ENCODE data around the gene MAN2C1. TPM values are rescaled to one million over a fixed set of nuclear protein-coding genes. Genes with fewer than 3 reads are reported as not detected.
"Not testable (repeated sequence)": the region's sequence is repeated elsewhere in the genome, so short reads cannot be mapped to it uniquely, and the experiment has no call there.

MAN2C1 gene
- total RNA-seq, 1 donor from 2014 or later, result 125 TPM

DNA sequence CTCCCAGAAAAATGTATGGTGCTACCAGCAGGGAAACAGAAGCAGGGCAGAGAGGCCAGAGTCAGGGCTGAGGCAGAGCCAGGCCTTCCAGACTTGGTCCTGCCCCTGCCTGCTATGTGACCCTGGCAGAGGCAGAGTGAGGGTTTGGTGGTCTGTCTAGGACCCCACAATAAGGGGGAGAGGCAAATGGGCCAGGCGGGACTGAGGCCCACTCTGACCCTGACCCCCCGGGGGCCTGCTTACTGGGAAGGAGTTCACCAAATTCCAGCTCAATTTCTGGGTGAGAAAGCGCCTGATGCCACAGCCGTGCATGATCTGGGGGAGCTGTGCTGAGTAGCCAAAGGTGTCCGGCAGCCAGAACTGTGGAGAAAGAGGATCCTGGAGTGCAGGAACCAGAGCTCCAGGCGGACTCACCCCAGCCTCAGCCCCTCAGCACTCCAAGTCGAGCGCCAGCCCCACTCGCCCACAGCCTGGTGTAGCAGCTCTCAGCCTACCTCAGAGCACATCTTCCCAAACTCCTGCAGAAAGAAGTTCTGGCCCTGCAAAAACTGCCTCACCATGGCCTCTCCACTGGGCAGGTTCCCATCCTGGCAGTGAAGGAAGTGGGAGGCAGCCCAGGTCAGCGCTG, 6.9 kb downstream of the MAN2C1 start:
- DNase-seq (ENCODE audit: low spot score), result no peak

DNA sequence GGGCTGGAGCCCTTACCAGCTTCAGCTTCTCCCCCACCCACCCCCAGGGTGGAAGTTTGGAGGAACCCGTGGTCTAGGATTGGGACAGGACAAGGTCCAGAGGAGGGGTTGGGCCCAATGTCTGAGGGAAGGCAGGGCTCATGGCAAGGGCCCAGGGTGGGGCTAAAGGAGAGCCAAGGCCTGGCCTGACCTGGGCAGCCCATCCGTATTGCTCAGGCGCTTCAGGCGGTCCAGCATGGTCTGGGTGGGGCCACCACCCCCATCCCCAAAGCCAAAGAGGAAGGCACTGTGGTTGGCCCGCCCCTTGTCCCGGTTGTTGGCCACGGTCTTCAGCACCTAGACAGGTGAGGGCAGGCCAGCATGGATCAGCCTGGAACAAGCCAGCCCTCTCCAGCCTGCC, 7.6 kb downstream of the MAN2C1 start:
- DNase-seq (ENCODE audit: low spot score), result no peak

DNA sequence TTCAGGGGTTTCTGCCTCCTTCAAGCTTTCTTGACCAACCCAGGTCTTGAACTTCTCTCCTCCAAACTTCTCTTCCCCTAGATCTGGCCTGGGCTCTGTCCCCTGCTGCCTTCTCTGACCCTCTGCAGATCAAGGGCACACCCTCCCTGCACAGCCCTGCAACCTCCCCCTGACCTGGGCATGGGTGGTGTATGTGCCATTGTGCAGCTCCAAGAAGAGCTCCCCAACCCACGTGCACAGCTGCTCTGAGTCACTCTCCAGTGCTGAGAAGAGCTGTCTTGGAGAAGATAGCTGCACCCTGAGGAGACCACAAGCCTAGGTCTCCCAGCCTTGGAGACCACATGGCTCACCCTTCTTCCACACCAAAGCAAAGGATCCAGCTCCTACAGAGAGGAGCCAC, 8.0 kb downstream of the MAN2C1 start:
- DNase-seq (ENCODE audit: low spot score), result no peak

DNA sequence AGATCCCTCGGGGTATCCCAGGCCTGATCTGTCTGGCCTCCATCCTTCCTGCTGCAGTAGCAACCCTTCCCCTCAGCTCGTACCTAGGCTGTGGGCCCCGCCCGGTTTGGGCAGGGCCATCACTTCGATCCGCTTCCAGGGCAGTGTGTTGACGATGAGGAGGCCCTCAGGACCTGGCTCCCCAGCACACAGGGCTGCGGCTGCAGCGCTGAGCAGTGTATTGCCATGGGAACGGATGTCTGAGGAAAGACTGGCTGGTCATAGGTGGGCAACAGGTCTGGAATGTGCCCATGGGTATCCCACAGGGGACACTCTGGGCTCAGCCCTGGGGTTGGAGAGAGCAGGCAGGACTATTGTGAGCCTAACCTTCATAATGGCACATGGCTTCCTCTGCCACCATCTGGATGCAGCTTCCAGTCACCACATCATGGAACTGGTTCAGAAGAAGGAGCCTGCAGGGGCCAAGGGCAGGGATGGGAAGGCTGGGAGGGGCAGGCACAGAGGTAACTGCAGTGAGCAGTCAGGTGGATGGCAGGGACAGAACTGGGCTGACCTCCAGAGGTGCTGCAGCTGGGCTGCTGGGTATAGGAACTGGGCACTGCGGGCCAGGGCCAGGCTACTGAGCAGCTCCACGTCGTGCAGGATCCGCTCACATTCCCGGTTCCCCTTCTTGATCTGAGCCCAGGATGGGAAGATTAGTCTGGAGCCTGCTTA, 8.7 kb downstream of the MAN2C1 start:
- DNase-seq (ENCODE audit: low spot score), result no peak

DNA sequence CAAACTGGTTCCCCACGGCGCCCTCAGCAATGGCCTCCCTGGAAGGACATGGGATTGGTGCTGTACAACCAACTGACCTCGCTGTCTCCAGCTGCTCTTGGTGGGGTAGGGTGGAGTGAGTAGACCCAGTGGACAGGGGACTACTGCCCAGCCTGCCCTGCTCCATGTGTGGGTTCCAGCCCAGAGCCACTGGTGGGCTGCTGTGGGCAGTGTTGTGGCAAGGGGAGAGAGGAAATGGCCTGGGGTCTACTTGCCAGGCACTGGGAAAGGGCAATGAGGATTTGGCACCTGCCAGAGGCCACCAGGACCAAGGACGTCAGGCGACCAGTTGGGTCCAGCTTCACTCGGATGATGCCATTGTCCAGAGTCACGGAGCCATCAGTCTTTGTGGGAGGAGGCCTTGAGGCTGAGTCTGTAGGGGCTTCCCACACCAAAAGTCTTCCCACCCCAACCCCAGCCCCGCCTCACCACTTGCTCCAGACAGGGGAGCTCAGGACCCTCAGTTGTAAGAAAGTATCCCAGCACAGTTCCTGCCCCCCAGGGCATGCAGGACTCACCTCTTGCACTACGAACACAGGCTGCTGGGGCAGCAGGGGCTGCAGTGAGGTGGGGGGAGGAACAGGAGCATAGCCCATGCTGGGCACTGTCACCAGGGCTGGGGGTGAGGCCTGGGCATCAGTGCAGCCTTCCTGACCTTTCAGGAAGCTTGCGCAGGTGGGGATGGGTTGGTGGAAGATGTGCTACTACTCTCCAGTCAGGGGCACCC, 9.5 kb downstream of the MAN2C1 start:
- DNase-seq (ENCODE audit: low spot score), result no peak

DNA sequence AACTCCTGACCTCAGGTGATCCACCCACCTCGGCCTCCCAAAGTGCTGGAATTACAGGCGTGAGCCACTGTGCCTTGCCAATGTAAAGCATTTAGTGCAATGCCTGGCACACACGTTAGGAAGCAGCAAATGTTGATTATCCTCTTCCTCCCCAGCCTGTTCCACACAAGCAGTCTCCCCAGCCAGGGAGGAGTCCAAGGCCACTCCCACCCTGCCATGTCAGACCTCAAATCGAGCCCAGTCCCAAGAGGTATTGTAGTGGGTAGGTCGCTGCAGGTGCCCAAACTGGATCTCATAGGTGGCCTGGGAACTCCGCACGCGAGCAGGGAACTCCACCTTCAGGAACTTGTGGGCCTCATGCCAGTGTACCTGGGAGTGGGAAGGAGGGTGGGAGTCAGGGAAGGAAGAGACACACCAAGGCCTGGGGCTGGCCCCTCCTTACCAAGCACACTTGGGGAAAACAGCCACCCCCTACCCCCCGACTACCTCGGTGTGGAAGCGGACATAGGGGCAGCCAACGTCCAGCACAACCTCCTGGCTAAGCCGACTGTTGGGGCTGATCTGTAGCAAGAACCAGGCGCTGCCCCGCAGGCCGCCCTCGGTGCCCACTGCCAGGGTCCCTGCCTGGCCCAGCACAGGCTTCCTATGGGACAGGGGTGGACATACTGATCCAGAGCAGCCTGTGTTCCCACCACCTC, 10.3 kb downstream of the MAN2C1 start:
- no peak for DNase-seq (ENCODE audit: low spot score)

DNA sequence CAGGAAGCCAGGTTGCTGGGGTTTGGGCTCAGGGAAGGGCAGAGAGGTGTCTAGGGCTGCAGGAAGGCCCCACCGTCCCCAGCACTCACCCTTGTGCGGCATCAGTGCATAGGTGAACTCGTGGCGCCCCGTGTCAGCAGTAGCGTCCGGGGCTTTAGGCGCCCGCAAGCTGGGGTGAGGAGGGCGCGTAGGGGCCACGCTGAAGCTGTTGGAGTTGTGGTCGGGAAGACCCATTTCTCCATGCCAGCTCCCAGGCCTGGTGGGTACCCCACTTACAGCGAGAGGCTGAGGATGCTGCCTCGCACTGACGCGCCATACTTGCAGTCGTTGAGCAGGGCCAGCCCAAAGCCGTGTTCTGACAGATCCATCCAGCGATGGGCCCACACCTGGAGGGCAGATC, 11.9 kb downstream of the MAN2C1 start:
- DNase-seq (ENCODE audit: low spot score), result no peak

DNA sequence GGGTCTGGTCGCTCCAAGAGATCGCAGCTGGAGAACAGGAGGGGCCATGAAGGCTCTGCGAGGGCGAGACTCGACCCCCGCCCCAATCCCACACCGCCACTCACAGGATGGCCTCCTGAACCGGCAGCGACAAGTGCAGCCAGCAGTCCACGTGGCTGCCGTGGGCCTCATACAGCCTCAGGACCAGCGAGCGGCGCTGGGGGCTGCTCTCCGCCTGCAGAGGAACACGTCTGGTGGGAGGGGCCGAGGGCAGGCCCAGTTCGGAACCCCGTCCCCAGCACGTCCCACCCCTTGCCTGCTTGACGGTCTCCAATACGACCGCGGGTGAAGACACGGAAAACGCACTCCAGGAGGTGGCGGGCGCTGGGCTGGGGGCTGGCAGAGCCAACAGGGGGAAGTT, 12.4 kb downstream of the MAN2C1 start:
- no peak for DNase-seq (ENCODE audit: low spot score)

DNA sequence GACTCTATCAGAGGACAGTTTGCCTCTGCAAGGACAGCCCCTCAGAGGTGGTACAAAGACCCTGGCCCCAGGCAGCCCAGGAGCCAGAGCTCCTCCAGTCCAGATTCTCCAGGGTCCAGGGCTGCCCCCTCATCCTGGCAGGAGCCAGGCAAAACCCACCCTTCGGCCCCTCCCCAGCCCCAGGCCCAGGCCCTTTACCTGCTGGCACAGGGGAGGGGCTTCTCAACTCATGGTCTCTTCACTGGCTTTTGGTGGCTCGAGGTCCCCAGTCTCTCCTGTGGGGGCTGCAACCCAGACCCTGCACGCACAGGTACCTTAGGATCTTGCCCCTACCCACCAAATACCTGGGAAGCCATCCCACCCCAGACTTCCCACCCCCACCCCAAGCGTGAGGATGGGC, 13.0 kb downstream of the MAN2C1 start:
- DNase-seq (ENCODE audit: low spot score), result no peak

DNA sequence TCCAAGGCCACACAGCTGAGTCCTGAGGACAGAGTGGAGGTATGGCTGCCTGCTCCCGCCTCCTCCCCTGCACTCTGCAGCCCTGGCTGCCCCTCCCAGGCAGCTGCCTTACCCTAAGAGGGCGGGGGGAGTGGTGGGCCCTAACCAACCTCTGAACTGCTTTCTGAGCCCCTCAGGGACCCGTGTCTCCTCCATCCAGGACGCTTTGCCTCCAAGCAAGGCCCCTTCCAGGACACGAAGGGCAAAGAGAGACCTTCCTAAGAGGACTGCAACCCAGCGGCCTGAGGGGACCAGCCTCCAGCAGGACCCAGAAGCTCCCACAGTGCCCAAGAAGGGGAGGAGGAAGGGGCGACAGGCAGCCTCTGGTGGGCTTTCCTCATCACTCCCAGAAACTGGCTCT, 14.0 kb downstream of the MAN2C1 start:
- no peak for DNase-seq (ENCODE audit: low spot score)

DNA sequence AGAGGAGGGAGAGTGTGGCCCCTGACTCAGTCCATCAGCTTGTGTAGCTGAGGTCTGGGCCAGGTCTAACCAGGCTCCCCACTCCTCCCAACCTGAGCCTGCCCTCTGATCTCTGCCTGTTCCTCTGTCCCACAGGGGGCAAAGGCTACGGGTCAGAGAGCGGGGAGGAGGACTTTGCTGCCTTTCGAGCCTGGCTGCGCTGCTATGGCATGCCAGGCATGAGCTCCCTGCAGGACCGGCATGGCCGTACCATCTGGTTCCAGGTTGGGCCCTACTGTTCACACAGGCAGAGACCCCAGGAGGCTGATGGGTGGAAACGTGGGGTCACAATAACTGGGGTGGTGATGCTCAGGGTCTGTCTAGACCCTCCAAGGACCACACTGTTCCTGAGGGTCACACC, 14.8 kb downstream of the MAN2C1 start:
- no peak for DNase-seq (ENCODE audit: low spot score)

DNA sequence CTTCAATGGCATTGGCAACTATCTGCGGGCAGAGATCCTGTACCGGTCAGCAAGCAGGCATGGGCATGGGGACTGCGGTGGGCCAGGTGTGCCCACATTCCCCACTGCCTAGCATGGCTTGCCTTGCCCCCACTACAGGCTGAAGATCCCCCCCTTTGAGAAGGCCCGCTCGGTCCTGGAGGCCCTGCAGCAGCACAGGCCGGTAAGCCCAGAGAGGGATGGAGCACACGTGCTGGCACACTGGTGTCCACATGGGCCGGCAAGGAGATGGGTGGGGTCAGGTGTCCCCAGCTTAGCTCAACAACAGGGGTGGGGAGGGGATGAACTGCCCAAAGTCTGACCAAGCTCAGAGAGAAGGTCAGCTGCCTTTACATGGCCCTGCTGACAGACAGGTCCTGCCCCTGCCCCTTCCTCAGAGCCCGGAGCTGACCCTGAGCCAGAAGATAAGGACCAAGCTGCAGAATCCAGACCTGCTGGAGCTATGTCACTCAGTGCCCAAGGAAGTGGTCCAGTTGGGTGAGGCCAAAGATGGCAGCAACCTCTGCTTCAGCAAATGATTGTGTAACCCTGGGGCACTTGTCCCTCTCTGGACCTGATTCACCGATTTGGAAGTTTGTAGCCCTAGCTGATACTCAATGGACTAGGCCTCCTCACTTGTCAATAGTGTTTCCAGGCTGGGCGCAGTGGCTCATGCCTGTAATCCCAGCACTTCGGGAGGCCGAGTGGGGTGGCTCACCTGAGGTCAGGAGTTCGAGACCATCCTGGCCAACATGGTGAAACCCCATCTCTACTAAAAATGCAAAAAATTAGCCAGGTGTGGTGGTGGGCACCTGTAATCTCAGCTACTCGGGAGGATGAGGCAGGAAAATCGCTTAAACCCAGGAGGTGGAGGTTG, 16.0 kb downstream of the MAN2C1 start:
- no peak for DNase-seq (ENCODE audit: low spot score)

DNA sequence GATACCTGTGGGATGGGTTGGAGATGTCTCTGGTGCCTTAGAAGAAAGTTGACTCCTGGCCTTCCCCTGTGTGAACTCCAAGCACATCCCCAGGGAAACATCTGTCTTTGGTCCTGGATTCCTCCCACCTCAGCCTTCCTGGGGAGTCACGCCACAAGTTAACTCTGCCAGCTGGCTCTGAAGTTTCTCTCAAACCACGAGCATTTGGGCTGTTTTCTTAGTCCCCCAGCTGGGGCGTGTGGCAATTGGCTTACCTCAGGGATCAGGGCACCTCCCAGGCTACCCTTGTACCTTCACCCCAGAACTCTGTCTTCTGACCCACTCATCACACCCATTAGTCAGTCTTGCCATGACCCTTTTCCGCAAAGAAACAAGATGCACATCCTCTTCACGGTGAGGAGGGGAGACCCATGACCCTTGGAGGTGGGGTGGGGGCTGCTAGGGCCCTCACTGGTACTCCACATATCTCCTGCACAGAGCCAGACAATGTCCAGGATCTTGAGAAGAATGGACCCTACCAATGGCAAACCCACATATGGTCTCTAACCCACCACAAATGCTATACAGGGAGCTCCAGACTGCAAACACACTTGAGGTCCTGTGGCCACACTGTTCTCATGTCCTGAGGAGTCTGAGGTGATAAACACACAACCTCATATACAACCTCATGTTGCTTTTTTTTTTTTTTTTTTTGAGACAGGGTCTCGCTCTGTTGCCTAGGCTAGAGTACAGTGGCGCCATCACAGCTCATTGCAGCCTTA, 17.6 kb downstream of the MAN2C1 start:
- no peak for DNase-seq (ENCODE audit: low spot score)

DNA sequence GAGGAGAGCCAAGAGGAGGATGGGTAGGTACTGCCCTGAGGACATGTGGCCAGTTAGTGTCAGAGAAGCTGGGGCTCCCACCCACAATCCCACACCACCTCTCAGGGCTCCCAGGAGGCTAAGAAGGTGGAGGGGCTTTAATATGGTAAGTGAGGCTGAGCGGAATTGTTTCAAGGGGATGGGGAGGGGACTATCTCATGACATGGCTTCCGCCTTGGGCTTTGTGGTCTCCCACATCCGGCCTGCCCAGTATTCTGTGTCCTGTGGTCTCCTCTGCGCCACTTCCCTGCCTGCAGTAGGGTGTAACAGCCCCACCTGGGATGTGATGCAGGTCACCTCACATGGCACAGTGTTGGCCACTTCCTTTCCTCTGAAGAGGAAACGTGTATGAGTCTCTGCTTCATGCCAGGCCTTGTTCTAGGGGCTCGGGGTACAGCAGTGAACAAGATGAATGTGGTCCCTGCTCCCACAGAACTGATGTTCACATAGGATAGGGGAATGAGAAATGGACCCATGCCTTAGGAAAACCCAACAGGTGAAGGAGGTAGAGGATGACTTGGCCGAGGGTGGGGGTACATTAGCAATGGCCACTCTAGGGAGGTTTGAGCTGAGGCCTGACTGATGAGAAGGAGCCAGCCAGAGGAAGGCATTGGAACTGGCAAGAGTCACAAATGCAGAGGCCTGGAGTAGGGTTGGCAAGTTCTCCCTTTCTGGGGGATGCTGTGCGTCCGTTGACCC, 18.4 kb downstream of the MAN2C1 start:
- DNase-seq (ENCODE audit: low spot score), result no peak

DNA sequence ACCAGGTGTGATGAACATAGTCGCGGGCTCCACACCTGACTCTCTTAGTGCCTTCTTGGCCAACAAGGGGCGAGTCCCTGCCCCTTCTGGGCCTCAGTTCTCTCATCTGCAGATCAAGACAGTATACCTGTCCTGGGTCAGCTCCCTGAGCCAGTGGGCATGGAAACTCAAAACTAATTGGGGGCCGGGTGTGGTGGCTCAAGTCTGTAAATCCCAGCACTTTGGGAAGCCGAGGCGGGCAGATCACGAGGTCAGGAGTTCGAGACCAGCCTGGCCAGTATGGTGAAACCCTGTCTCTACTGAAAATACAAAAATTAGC, 19.1 kb downstream of the MAN2C1 start:
- DNase-seq (ENCODE audit: low spot score), result not testable (repeated sequence)

DNA sequence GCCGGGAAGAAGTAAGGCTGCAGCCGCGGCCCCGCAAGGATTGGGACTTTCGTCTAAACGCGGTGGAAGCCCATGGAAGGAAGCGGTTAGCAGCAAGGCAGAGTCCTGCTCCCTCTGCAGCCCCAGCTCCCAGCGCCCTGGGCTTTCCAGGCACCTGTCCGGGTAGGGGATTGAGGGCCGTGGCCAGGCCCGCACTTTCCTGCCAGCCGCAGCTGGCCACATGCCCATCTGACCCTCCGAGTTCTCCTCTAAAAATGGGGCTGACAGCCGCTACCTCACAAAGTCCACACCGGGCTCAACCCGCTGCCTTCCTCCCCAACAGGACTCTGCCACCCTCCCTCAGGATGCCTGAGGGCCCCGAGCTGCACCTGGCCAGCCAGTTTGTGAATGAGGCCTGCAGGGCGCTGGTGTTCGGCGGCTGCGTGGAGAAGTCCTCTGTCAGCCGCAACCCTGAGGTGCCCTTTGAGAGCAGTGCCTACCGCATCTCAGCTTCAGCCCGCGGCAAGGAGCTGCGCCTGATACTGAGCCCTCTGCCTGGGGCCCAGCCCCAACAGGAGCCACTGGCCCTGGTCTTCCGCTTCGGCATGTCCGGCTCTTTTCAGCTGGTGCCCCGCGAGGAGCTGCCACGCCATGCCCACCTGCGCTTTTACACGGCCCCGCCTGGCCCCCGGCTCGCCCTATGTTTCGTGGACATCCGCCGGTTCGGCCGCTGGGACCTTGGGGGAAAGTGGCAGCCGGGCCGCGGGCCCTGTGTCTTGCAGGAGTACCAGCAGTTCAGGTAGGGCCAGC, 19.7 kb downstream of the MAN2C1 start:
- DNase-seq (ENCODE audit: low spot score), result no peak

DNA sequence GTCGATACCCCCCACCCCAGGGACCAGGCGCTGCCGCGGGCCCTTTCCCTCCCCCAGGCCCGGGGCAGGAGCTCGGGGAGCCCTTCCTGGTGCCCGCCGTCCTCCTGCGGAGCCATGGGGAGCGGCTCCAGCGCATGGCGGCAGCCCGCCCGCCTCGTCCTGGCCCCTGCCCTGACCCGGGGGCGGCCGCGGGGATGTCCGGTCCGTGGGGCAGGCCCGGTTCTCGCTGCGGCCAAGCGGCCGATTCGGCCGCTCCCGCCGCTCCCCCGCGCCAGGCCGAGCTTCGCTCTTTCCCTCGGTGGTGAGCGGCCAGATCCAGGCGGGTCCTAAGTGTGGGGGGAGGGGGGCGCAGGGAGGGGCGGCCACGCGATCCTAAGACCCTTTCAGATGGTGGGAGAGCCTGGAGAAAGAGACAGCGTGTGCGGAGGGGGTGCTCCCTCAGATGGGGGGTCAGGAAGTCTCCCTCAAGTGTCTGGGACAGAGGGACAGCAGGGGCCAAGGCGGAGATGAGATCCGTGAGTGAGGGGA, 20.3 kb downstream of the MAN2C1 start:
- no peak for DNase-seq (ENCODE audit: low spot score)

DNA sequence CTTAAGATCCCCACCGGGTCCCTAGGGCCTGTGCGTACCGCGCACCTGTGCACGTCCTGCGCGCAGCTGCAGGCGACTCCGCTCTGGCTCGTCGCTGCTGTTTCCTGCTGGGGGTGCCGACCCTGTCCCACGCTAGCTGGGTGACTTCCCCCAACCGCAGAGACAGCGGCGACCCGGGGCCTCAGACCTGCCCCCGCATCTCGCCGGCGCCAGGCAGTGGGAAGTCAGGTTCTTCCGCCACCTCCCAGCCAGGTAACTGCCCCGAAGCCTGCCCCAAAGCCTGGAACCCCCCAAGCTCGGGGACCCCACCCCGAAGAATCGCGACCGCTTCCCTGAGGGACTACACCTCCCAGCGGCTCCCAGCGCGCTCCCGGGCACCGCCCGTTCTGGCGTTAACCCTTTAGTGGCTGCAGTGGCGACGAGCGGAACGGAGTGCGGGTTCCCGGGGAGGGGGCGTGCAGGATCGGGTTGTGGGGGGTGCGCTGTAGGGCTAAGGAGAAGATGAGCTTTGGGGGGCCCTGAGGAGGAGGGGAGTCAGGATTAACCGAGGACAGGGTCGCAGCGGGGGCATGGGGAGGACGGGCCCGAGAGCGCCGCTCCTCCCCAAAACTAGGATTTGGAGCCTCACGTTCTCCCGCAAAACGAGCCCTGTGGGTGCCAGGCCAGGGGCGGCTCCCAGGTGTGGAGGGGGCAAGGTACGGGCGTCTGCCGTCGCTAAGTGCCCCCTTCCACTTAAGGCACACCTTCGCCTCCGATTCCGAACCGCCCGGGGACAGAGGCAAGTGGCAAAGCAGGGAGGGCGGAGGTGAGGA, 21.0 kb downstream of the MAN2C1 start:
- peak; percentile 32 for DNase-seq (ENCODE audit: low spot score)
